GM21515 (cell line): Measurements from ENCODE around the gene PNMT.

Experiments used
- ATAC-seq: cut with Tn5 transposase; IDR thresholded peaks from one replicate; pipeline ENCODE4 v1.9.1; 2021; ENCODE audit not compliant: unreplicated experiment

The PNMT gene

DNA sequence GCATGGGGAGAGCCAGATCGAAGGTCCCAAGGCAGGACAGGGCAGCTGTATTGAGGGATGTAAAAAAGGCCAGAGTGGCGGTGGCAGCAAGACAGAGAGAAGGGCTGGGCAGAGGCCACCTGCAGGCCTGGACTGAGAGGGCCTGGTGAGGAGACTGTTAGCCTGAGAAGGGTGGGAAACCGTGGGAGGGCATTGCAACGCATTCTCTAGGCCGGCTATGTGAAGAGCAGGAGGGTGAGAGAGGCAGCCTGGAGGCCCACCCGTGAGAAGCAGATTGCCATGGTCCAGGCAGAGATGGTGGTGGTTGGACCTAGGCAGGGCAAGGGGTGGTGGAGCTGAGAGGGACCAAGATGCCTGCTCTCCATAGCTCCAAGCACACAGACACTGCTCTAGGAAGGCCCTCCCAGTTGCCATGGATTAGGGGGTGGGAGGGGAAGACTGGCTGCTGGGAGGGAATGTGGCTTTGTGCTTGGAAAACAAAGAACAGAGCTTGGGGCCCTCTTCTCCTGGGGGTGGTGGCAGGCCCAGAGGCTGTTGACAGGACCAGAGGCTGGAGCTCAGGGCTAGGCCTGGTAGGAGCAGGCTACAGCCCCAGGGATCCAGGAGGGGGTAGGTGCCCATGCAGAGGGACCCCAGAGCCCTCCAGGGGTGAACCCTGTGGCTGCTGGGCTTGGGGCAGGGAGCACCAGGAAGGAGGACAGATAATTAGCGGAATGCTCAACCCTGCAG is 15.5 kb upstream of the PNMT start:
- no peak for ATAC-seq

DNA sequence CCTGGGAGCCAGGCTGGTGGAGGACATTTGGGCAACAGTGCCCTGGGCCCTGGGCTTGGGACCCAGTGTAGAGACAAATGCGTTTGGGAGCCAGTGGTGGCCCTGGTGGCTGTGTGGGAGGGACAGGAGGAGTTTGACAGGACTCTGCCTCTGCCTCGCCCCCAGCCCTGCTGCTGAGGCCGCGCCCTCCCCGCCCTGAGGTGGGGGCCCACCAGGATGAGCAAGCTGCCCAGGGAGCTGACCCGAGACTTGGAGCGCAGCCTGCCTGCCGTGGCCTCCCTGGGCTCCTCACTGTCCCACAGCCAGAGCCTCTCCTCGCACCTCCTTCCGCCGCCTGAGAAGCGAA is 15.0 kb upstream of the PNMT start:
- ATAC-seq = no peak

- ATAC-seq = no peak
Measured at GRCh38 chr17:39653662-39654331, 14.5 kb upstream of the PNMT start.

GRCh38 chr17:39655105-39655504 is 13.1 kb upstream of the PNMT start:
- ATAC-seq = no peak

DNA sequence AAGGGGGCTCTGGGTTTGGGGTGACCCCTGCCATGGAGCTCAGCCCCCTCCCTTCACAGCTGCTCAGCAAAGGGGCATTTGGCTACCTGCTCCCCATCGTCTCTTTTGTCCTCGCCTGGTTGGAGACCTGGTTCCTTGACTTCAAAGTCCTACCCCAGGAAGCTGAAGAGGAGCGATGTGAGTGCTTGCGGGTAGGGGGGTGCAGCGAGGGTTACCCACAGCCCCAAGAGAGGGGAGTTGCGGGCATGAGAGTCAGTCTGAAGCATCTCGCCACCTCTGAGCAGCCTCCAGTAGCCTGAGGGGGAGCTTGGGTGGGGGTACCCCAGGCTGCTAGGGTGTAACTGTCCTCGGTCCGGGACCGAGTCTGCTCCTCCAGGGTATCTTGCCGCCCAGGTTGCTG is 9.9 kb upstream of the PNMT start:
- ATAC-seq = no peak

DNA sequence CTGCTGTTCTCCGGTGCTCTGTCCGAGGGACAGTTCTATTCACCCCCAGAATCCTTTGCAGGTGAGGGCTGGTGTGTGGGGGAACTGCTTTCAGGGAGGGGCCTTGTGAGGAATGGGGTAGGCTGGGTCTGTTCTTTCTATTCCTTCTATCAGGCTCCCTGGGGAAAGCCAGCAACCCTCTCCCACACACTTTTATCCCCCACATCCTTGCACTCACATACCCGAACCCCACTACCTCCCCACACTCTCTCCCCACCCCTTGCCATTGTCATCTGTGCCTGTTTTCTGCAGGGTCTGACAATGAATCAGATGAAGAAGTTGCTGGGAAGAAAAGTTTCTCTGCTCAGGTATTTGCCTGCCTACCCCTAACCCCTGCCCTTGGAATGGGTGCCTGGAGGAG is 9.5 kb upstream of the PNMT start:
- no peak for ATAC-seq

- ATAC-seq = no peak
Measured at GRCh38 chr17:39659279-39660010, 8.8 kb upstream of the PNMT start.

- ATAC-seq = no peak
Measured at GRCh38 chr17:39660011-39660360, 8.3 kb upstream of the PNMT start.

DNA sequence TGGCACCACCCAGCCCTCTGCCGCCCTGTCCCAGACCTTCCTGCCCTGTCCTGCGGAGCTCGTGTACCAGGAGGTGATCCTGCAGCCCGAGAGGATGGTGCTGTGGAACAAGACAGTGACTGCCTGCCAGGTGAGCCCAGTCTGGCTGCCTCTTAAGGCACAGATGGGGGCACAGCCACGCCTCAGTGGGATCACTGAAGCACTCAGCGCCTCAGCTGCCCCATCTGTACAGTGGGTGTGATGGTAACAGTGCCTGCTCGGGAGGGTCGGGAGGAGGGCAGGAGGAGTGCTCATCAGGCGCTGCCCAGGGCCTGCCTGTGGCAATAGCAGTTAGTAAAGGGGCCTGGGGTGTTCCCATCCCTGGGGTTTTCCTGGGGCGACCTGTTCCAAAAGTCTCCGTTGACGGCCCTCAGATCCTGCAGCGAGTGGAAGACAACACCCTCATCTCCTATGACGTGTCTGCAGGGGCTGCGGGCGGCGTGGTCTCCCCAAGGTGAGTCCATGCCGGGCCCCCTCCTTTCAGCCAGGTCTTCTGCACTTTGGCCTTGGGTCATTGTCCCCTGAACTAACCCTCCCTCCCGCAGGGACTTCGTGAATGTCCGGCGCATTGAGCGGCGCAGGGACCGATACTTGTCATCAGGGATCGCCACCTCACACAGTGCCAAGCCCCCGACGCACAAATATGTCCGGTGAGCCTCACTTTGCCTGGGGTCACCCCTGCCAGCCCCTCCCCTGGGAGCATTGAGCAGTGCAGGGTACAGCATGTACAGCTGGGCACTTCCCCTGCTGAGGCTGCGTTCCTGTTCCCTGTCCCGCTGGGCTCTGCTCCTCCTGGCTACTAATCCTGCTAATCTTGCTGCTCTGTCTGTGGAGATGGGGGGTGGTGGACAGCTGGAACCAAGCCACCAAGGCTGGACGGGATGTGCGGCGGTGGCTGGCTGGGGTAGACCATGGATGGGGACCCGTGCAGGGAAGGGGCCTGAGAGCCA is 7.6 kb upstream of the PNMT start:
- ATAC-seq = no peak

DNA sequence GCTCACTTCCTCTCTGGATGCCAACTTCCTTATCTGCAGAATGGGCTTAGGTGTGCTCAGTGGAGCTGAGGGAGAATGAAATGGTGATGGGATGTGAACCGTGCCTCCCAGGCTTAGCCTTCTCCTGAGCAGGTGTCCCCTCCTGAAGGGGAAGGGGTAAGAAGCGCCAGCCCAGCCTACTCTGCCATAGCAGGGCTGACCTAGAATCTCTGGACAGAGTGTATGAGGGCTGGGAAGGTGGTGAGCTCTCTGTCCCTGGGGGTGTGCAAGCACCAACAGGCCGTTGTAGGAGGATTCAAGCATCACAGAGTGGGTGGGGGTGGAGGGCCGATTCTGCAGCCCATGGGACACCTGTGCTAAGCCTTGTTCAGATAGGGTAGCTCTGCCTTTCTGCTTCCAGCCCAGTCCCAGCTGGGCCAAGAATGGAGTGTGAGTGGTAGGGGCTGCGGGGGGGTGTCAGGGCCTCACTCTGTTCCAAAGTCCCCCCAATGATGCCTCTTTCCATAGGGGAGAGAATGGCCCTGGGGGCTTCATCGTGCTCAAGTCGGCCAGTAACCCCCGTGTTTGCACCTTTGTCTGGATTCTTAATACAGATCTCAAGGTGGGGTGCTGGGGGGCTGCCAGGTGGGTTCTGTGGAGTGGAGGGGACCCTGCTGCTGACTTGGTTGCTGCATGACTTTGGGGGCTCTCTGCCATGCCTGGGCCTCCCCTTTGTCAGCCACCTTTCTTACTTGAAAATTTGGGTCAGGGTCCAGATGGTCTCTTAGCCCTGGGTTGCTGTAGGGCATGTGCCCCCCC is 6.3 kb upstream of the PNMT start:
- no peak for ATAC-seq

DNA sequence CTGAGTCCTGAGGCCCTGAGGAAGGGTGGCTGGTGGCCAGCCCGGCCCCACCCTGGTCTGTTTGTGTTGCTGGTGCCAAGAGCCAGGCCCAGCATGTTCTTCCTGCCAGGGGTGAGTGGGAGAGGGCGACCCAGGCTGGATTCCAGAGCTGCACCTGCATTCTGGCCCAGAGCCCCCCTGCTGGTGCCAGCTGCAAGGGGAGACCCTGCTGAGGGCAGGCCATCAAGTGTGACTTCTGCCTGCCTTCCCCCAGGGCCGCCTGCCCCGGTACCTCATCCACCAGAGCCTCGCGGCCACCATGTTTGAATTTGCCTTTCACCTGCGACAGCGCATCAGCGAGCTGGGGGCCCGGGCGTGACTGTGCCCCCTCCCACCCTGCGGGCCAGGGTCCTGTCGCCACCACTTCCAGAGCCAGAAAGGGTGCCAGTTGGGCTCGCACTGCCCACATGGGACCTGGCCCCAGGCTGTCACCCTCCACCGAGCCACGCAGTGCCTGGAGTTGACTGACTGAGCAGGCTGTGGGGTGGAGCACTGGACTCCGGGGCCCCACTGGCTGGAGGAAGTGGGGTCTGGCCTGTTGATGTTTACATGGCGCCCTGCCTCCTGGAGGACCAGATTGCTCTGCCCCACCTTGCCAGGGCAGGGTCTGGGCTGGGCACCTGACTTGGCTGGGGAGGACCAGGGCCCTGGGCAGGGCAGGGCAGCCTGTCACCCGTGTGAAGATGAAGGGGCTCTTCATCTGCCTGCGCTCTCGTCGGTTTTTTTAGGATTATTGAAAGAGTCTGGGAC is 5.5 kb upstream of the PNMT start:
- no peak for ATAC-seq

- no peak for ATAC-seq
Measured at GRCh38 chr17:39663340-39663687, 4.9 kb upstream of the PNMT start.

- no peak for ATAC-seq
Measured at GRCh38 chr17:39663688-39664580, 4.3 kb upstream of the PNMT start.

DNA sequence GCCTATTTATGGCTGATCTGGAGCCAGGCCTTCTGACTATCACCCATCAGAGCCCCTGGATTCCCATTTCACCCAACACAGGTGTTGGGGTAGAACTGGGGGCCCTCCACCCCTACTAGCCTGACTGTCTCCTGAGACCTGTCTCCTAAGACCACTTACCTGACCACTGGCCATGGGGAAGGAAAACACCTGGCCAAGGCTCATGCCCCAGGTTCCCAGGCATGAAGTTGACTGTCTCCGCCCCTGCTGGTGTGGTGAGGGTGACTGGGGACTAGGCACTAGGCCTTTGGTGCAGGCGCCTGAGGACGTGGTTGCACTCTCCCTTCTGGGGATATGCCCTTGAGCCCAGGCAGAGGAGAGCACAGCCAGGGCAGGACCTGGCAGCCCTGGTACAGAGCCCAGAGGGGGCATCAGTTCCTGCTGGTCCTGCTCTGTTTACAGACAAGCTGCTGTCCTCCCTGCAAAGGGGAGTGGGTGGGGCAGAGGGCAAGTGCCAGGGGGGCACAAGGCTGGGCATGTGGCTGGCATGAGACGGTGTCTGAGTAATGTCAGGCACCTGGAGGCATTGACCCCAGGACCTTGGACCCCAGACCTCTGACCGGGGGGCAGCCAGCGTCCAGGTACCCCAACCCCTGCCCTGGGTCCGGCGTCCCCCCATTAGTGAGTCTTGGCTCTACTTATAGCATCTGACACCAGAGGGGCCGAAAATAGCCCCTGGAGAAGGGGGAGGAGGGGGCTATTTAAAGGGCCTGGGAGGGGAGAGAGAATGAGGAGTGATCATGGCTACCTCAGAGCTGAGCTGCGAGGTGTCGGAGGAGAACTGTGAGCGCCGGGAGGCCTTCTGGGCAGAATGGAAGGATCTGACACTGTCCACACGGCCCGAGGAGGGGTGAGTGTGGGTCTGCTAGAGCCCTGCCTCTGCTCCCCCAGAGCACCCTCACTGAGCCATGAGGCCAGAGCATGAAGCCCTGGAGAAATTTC is 3.4 kb upstream of the PNMT start, which contains the start of gene TCAP:
TCAP (plus strand) TSS at position 769 of the 981 bp plus-strand sequence; CDS start at position 780, 11 bp downstream.
- no peak for ATAC-seq

DNA sequence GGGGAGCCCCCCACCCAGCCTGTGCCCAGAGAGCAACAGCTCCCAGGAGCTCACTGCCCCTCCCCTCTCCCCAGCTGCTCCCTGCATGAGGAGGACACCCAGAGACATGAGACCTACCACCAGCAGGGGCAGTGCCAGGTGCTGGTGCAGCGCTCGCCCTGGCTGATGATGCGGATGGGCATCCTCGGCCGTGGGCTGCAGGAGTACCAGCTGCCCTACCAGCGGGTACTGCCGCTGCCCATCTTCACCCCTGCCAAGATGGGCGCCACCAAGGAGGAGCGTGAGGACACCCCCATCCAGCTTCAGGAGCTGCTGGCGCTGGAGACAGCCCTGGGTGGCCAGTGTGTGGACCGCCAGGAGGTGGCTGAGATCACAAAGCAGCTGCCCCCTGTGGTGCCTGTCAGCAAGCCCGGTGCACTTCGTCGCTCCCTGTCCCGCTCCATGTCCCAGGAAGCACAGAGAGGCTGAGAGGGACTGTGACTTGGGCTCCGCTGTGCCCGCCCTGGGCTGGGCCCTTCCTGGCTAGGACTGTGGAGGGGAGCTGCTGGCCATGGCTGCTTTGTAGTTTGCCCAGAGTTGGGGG is 2.5 kb upstream of the PNMT start:
- no peak for ATAC-seq

GRCh38 chr17:39666231-39666600 is 2.0 kb upstream of the PNMT start:
- ATAC-seq = no peak
